ENCODE measurements around the gene TMEM245. TPM values are rescaled to one million over a fixed set of nuclear protein-coding genes. Genes with fewer than 3 reads are reported as not detected.

The TMEM245 gene
- total RNA-seq, 4 donors from 2014 or later: 109 to 192 (median 137) TPM

DNA sequence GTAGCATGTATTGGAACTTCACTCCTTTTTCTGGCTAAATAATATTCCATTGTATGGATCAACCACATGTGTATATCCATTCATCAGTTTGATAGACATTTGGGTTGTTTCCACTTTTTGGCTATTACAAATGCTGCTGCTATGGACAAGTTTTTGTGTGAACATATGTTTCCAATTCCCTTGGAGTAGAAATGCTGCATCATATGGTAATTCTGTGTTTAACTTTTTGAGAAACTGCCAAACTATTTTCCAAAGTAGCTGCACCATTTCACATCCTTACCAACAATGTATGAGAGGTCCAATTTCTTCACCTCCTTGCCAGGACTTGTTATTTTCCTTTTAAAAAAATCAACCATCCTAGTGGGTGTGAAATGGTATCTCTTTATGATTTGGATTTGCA, 38.9 kb upstream of the TMEM245 start:
- no peaks in the 10 kb centered on the region for H3K36me3 ChIP-seq
- no peaks in the 10 kb centered on the region for H3K27me3 ChIP-seq
- H3K27ac ChIP-seq (replicated peaks in 1 of 4): no peak overlapping the region
- H3K4me3 ChIP-seq: no peak overlapping the region
- DNase-seq (ENCODE audit: extremely low spot score): no peak
- H3K4me1 ChIP-seq: no peaks in the 10 kb centered on the region
- H3K9me3 ChIP-seq: peaks cover 0 to under 1% (median 0%) of the 10 kb centered on the region in 4 donors
- intact Hi-C loops (cut with DNase I): no loop called here
- TF ChIP-seq, protein P1, sequence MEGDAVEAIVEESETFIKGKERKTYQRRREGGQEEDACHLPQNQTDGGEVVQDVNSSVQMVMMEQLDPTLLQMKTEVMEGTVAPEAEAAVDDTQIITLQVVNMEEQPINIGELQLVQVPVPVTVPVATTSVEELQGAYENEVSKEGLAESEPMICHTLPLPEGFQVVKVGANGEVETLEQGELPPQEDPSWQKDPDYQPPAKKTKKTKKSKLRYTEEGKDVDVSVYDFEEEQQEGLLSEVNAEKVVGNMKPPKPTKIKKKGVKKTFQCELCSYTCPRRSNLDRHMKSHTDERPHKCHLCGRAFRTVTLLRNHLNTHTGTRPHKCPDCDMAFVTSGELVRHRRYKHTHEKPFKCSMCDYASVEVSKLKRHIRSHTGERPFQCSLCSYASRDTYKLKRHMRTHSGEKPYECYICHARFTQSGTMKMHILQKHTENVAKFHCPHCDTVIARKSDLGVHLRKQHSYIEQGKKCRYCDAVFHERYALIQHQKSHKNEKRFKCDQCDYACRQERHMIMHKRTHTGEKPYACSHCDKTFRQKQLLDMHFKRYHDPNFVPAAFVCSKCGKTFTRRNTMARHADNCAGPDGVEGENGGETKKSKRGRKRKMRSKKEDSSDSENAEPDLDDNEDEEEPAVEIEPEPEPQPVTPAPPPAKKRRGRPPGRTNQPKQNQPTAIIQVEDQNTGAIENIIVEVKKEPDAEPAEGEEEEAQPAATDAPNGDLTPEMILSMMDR (IDR thresholded peaks at IDR 0.05): no peak
- TF ChIP-seq EP300 (IDR thresholded peaks at IDR 0.05): no peak
- no peak for TF ChIP-seq POLR2A (IDR thresholded peaks at IDR 0.05; ENCODE audit: low read depth)
- no peak for TF ChIP-seq POLR2AphosphoS5 (IDR thresholded peaks at IDR 0.05)

DNA sequence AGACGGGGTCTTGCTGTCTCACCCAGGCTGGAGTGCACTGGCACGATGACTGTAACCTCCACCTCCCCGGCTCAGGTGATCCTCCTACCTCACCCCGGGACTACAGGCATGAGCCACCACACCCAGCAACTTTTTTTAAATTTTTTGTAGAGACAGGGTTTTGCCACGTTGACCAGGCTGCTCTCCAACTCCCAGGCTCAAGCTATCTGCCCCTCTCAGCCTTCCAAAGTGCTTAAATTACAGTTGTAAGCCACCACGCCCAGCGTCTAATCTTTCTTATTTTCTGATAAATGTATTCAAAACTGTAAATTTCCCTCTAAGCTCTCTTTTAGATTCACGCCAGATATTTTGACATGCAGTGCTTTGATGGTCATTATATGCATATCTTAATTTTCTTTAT, 37.0 kb upstream of the TMEM245 start:
- WGBS: 84% methylated on average over 8 of the region's 8 CpGs
- H3K36me3 ChIP-seq: no peaks in the 10 kb centered on the region
- H3K9me3 ChIP-seq: peaks cover 0 to 7% (median 5%) of the 10 kb centered on the region in 4 donors
- H3K27ac ChIP-seq (replicated peaks in 1 of 4): no peak overlapping the region
- H3K27me3 ChIP-seq: no peaks in the 10 kb centered on the region
- TF ChIP-seq EP300 (IDR thresholded peaks at IDR 0.05) (no peak), POLR2AphosphoS5 (IDR thresholded peaks at IDR 0.05) (no peak), POLR2A (IDR thresholded peaks at IDR 0.05; ENCODE audit: low read depth) (no peak)
- TF ChIP-seq, protein P1 (IDR thresholded peaks at IDR 0.05): no peak
- DNase-seq (ENCODE audit: extremely low spot score): peak; percentile 10
- no peaks in the 10 kb centered on the region for H3K4me1 ChIP-seq
- no peak overlapping the region for H3K4me3 ChIP-seq
- intact Hi-C loops (cut with DNase I): no loop called here

DNA sequence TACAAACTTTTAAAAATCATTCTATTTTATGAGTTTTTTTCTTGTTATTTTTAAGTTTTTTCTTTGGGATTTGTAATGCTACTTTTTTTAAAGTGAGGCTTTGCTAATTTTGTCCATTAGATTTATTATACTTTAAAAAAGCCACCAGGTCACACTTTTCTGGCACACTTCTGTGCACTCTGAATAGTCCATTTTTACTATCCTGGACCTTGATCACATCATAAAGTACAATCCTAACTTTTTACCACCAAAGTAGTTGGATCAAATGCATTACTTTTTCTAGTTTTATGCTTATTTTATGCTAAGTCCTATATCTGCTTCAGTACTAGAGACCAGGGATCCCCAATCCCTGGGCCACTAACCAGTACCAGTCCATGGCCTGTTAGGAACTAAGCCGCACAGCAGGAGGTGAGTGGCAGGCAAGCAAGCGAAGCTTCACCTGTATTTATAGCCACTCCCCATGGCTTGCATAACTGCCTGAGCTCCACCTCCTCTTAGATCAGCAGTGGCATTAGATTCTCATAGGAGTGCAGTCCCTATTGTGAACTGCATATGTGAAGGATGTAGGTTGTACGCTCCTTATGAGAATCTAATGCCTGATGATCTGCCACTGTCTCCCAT, 31.3 kb upstream of the TMEM245 start:
- WGBS: 93% methylated on average over 3 of the region's 3 CpGs
- TF ChIP-seq, protein P1 (IDR thresholded peaks at IDR 0.05): no peak
- TF ChIP-seq EP300 (IDR thresholded peaks at IDR 0.05) (no peak), POLR2A (IDR thresholded peaks at IDR 0.05; ENCODE audit: low read depth) (no peak), POLR2AphosphoS5 (IDR thresholded peaks at IDR 0.05) (no peak)

DNA sequence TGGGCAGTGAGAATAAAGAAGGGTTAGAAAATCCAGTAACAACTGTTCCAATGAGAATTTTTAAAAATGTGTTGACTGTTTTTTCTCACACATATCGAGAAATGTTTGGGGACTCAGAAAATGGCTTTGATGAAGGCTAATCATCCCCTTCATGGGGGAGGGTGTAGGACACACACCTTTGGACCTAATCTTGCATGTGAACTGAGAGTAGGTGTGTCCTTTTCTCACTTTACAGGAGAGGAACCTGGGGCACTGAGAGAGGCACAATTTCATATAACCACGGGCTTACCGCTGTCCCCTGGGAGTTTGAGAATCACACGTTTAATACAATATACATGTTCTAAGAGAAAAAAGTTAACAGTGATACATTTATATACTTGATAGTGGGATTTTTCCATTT, 30.0 kb upstream of the TMEM245 start:
- no peak for DNase-seq (ENCODE audit: extremely low spot score)
- Histone ChIP-seq H3K36me3 (no peaks in the 10 kb centered on the region), H3K27me3 (no peaks in the 10 kb centered on the region), H3K4me3 (no peak overlapping the region), H3K27ac (replicated peaks in 1 of 4) (no peak overlapping the region), H3K4me1 (no peaks in the 10 kb centered on the region), H3K9me3 (peaks cover 0 to 7% (median 5%) of the 10 kb centered on the region in 4 donors)
- 91% methylated on average over 4 of the region's 4 CpGs for WGBS
- TF ChIP-seq POLR2AphosphoS5 (IDR thresholded peaks at IDR 0.05) (no peak), EP300 (IDR thresholded peaks at IDR 0.05) (no peak), POLR2A (IDR thresholded peaks at IDR 0.05; ENCODE audit: low read depth) (no peak)
- TF ChIP-seq, protein P1 (IDR thresholded peaks at IDR 0.05): no peak
- intact Hi-C loops (cut with DNase I): no loop called here

More for the DNA sequence above, 31.3 kb upstream of the TMEM245 start:
- intact Hi-C loops (cut with DNase I): no loop called here
- no peak overlapping the region for H3K4me3 ChIP-seq
- peaks cover 0 to 7% (median 5%) of the 10 kb centered on the region in 4 donors for H3K9me3 ChIP-seq
- peak; percentile 79 for DNase-seq (ENCODE audit: extremely low spot score)
- no peaks in the 10 kb centered on the region for H3K36me3 ChIP-seq
- H3K4me1 ChIP-seq: no peaks in the 10 kb centered on the region
- no peaks in the 10 kb centered on the region for H3K27me3 ChIP-seq
- no peak overlapping the region for H3K27ac ChIP-seq (replicated peaks in 1 of 4)

DNA sequence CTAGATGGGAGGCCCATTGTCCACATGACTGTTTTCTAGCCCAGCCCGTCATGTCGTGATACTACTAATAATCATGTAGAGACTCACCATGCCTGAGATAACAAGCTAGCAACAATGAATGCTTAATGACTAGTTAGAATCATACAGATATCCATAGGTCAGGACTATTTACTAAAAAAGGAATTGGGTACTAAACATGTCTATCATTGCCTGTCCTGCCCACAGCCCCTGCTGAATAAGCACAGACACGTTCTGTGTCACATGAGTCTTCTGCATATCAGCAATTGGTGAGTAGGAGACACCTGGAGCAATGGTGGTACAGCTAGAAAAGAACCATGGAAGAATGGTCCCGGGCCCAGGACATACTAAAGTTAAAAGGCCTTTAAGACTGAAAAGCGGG, 29.3 kb upstream of the TMEM245 start:
- no peak for DNase-seq (ENCODE audit: extremely low spot score)
- Histone ChIP-seq H3K27me3 (no peaks in the 10 kb centered on the region), H3K4me1 (no peaks in the 10 kb centered on the region), H3K9me3 (peaks cover 0 to 7% (median 5%) of the 10 kb centered on the region in 4 donors), H3K4me3 (no peak overlapping the region), H3K27ac (replicated peaks in 1 of 4) (no peak overlapping the region), H3K36me3 (no peaks in the 10 kb centered on the region)
- 90% methylated on average over 5 of the region's 5 CpGs for WGBS
- TF ChIP-seq, protein P1 (IDR thresholded peaks at IDR 0.05): no peak
- TF ChIP-seq POLR2AphosphoS5 (IDR thresholded peaks at IDR 0.05) (no peak), EP300 (IDR thresholded peaks at IDR 0.05) (no peak), POLR2A (IDR thresholded peaks at IDR 0.05; ENCODE audit: low read depth) (no peak)
- intact Hi-C loops (cut with DNase I): no loop called here

Data from esophagus muscularis mucosa (tissue), 4 donors.